ENCODE measurements around the gene FLT3LG. TPM values are rescaled to one million over a fixed set of nuclear protein-coding genes. Genes with fewer than 3 reads are reported as not detected.

FLT3LG gene
- total RNA-seq, 2 donors from 2014 or later, result 4.7 to 5.6 TPM

DNA sequence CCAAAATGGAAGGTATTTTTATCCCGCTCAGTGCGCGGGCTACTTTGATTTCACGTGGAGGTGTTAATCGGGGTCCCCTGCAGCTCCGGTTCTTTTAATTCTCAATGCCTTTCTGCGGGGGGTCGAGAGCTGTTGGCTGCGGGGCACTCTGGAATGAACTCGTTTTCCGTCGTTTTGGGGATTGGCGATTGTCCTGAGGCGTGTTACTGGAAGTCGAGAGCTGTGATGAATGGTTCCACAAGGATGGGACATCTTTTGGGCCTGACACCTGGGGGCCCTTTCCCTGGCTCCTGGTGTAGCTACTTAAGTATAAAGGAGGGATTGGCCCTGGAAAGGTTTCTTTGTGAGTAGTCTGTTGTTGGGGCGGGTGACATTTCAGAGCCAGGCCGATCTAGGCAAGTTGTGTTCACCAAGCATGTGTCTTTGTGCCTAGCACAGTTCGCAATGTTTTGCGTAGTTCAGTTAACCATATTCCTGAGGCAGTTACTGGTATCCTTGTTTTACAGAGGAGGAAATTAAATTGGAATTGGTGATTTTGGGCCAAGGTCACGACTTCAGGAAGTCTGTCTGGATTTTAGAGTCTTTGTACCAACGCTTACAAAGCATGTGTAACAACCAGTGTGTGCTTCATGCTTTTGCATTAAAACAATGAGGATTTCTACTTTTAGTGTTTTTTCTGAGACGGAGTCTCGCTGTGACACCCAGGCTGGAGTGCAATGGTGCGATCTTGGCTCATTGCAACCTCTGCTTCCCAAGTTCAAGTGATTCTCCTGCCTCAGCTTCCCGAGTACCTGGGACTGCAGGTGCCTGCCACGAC, 14.2 kb downstream of the FLT3LG start:
- Histone ChIP-seq H3K4me1 (ENCODE audit: control insufficient read depth in 1 of 2, low read depth in 2 of 2) (peaks cover 10 to 21% of the 10 kb centered on the region in 2 donors), H3K27me3 (replicated peaks; ENCODE audit: insufficient read depth) (no peaks in the 10 kb centered on the region), H3K27ac (peak overlapping the region; percentile 80 to 84), H3K36me3 (peaks cover 35% of the 10 kb centered on the region), H3K4me3 (peak overlapping the region; percentile 83), H3K9me3 (no peaks in the 10 kb centered on the region)
- DNase-seq (ENCODE audit: low spot score) (no peak), ATAC-seq (ENCODE audit: insufficient number of reproducible peaks, low FRiP score, low read depth) (no peak)
- TF ChIP-seq, protein P1, sequence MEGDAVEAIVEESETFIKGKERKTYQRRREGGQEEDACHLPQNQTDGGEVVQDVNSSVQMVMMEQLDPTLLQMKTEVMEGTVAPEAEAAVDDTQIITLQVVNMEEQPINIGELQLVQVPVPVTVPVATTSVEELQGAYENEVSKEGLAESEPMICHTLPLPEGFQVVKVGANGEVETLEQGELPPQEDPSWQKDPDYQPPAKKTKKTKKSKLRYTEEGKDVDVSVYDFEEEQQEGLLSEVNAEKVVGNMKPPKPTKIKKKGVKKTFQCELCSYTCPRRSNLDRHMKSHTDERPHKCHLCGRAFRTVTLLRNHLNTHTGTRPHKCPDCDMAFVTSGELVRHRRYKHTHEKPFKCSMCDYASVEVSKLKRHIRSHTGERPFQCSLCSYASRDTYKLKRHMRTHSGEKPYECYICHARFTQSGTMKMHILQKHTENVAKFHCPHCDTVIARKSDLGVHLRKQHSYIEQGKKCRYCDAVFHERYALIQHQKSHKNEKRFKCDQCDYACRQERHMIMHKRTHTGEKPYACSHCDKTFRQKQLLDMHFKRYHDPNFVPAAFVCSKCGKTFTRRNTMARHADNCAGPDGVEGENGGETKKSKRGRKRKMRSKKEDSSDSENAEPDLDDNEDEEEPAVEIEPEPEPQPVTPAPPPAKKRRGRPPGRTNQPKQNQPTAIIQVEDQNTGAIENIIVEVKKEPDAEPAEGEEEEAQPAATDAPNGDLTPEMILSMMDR (IDR thresholded peaks at IDR 0.05), result no peak

DNA sequence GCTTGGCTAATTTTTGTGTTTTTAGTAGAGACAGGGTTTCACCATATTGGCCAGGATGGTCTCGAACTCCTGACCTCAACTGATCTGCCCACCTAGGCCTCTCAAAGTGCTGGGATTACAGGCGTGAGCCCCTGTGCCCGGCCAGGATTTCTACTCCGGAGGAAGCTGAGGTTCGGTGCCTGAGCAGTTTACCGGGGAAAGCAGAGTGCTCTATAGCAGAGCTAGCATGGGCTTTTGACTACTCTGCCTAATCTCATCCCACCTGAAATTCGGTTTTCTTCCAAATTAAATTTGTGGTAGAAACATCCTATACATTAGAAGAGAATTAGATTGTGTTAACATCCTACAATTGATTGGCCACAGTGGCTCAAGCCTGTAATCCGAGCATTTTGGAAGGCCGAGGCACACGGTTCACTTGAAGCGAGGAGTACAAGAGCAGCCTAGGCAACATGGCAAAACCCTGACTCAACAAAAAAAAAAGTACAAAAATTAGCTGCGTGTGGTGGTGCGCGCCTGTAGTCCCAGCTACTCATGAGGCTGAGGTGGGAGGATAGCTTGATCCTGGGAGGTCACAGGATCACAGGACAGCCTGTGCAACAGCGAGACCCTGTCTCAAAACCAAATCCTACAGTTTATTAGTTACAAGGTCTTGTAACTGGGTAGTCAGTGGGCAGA, 15.0 kb downstream of the FLT3LG start:
- Histone ChIP-seq H3K27me3 (replicated peaks; ENCODE audit: insufficient read depth) (no peaks in the 10 kb centered on the region), H3K9me3 (no peaks in the 10 kb centered on the region), H3K36me3 (peaks cover 35% of the 10 kb centered on the region), H3K4me3 (peak overlapping the region; percentile 83), H3K27ac (peak overlapping the region in 1 of 2 donors; percentile 80), H3K4me1 (ENCODE audit: control insufficient read depth in 1 of 2, low read depth in 2 of 2) (peaks cover 10 to 21% of the 10 kb centered on the region in 2 donors)
- TF ChIP-seq, protein P1 (IDR thresholded peaks at IDR 0.05), result no peak
- DNase-seq (ENCODE audit: low spot score) (no peak), ATAC-seq (ENCODE audit: insufficient number of reproducible peaks, low FRiP score, low read depth) (no peak)

DNA sequence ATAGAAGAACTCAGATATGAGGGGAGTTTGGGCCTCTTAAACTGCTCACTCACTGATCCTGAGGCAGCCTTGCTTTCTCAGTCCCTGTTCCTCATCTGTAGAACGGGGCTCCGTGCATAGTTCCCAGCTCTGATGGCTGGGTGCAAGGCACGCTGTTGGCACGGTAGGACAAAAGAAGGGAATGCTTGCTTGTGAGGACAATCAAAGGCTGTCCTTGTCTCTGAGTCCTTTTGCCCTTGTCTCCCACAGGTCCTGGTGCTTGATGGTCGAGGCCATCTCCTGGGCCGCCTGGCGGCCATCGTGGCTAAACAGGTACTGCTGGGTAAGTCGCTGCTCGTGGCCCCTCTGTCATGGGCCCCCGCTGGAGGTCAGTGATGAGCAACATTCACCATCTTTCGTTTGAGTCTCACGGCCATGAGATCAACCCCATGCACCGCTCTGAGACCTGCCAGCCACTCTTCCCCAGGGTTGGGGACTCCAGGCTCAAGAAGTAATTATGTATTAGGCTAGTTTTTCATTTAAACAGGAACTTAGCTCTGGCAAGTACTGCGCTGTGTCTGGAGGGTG, 15.7 kb downstream of the FLT3LG start:
- Histone ChIP-seq H3K27ac (peak overlapping the region in 1 of 2 donors; percentile 80), H3K27me3 (replicated peaks; ENCODE audit: insufficient read depth) (no peaks in the 10 kb centered on the region), H3K9me3 (no peaks in the 10 kb centered on the region), H3K4me1 (ENCODE audit: control insufficient read depth in 1 of 2, low read depth in 2 of 2) (peaks cover 10 to 21% of the 10 kb centered on the region in 2 donors), H3K36me3 (peaks cover 35% of the 10 kb centered on the region), H3K4me3 (peak overlapping the region; percentile 83)
- TF ChIP-seq, protein P1 (IDR thresholded peaks at IDR 0.05), result no peak
- no peak for DNase-seq (ENCODE audit: low spot score)
- ATAC-seq (ENCODE audit: insufficient number of reproducible peaks, low FRiP score, low read depth), result no peak

DNA sequence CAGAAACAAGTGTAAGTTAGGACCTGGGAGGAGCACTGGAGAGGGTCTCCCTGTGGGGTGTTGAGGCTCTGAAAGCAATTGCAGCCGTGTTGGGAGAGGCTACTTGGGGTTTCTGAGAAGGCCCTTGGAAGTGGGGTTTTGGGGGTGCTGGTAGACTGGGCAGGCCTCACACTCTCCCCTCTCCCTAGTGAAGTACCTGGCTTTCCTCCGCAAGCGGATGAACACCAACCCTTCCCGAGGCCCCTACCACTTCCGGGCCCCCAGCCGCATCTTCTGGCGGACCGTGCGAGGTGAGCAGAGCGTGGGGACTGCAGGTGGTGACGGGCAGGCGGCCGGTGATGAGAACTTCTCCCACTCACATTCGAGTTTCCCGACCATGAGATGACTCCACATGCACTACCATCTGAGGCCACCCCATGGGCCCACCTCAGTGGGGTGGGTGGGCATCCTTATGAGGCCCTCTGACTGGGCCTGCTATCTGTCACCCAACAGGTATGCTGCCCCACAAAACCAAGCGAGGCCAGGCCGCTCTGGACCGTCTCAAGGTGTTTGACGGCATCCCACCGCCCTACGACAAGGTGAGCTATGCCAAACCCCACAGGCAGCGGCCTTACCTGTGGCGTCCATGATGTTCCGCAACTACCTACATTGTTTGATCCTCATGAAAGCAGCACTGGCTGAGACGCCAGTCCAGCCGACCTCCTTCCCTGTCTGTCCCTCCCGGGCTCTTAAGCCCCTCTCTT, 16.4 kb downstream of the FLT3LG start:
- no peak overlapping the region for H3K4me3 ChIP-seq

More for the DNA sequence above, 16.4 kb downstream of the FLT3LG start:
- DNase-seq (ENCODE audit: low spot score), result no peak
- Histone ChIP-seq H3K27ac (no peak overlapping the region), H3K27me3 (replicated peaks; ENCODE audit: insufficient read depth) (no peaks in the 10 kb centered on the region), H3K9me3 (no peaks in the 10 kb centered on the region), H3K36me3 (peaks cover 35% of the 10 kb centered on the region), H3K4me1 (ENCODE audit: control insufficient read depth in 1 of 2, low read depth in 2 of 2) (peaks cover 10 to 26% of the 10 kb centered on the region in 2 donors)
- ATAC-seq (ENCODE audit: insufficient number of reproducible peaks, low FRiP score, low read depth), result no peak
- TF ChIP-seq, protein P1 (IDR thresholded peaks at IDR 0.05), result no peak

Data from thoracic aorta (tissue), 2 donors.